B cell (primary cell): Measurements from ENCODE around the gene CRTC2. TPM values are rescaled to one million over a fixed set of nuclear protein-coding genes. Genes with fewer than 3 reads are reported as not detected.

Experiments used
- ATAC-seq: fragments of 200-7000 bp; cut with Tn5 transposase; one replicate; pipeline ENCODE4 v1.10.0; 2021; ENCODE audit warnings: low read depth, mild to moderate bottlenecking, moderate number of reproducible peaks, moderate library complexity
- CTCF ChIA-PET: fragments of 350-600 bp; sonication (Branson Sonifier 250); formaldehyde crosslinking; loops from one replicate; lab custom pipeline; 2021; ENCODE audit warnings: antibody characterized with exemption, inconsistent platforms; lab: Charles Lee
- POLR2A ChIA-PET: fragments of 350-600 bp; sonication (Branson Sonifier 250); formaldehyde crosslinking; loops from one replicate; lab custom pipeline; 2021; ENCODE audit warnings: antibody characterized with exemption; lab: Charles Lee
- DNase-seq: peaks from one replicate; pipeline ENCODE4 v3.0.0; 2013
- H2AFZ ChIP-seq: 2 replicates; pipeline ENCODE4 v1.6.1; 2012; ENCODE audit warnings: mild to moderate bottlenecking, low read depth, low read length; ENCODE audit not compliant: insufficient read depth, poor library complexity, severe bottlenecking
- H3K27ac ChIP-seq, 2 donors: 1 replicate in 1 of 2; 2 replicates in 1 of 2; pipeline ENCODE4 v1.5.1; 2012 to 2013; ENCODE audit warnings: low read length in 2 of 2, mild to moderate bottlenecking in 2 of 2, moderate library complexity in 1 of 2
- H3K27me3 ChIP-seq, 4 experiments: fragments of 200-600 bp in 1 of 4; sonication (generic) in 1 of 4; replicated peaks in 1 of 4; 1 replicate in 2 of 4; 2 replicates in 2 of 4; pipeline versions ENCODE4 v1.6.1 to v1.7.0; 2013 to 2016; ENCODE audit warnings: low read length in 3 of 4, mild to moderate bottlenecking in 2 of 4, mixed read lengths in 1 of 4, moderate library complexity in 1 of 4; ENCODE audit not compliant: insufficient read depth in 4 of 4, control insufficient read depth in 3 of 4; ENCODE audit errors: control extremely low read depth in 1 of 4
- H3K36me3 ChIP-seq, 2 experiments: replicated peaks in 1 of 2; 1 replicate in 1 of 2; 2 replicates in 1 of 2; pipeline versions ENCODE4 v1.6.1 to v1.7.1; 2013; ENCODE audit warnings: low read length in 1 of 2; ENCODE audit not compliant: insufficient read depth in 2 of 2, control insufficient read depth in 1 of 2; ENCODE audit errors: control extremely low read depth in 1 of 2, extremely low read depth in 1 of 2
- H3K4me1 ChIP-seq, 2 donors: fragments of 200-600 bp in 1 of 2; sonication (generic) in 1 of 2; 1 replicate in 1 of 2; 2 replicates in 1 of 2; pipeline versions ENCODE4 v1.5.1 to v1.6.1; 2013 to 2017; ENCODE audit warnings: low read length in 2 of 2; ENCODE audit not compliant: control insufficient read depth in 2 of 2, insufficient read depth in 2 of 2
- H3K4me2 ChIP-seq: replicated peaks from 2 replicates; pipeline ENCODE3; 2012; ENCODE audit warnings: mild to moderate bottlenecking, low read depth, low read length; ENCODE audit not compliant: poor library complexity, severe bottlenecking
- H3K4me3 ChIP-seq, 5 experiments: fragments of 200-600 bp in 1 of 5; sonication (generic) in 1 of 5; 1 replicate in 3 of 5; 2 replicates in 2 of 5; pipeline versions ENCODE4 v1.5.1 to v1.7.0; 2011 to 2016; ENCODE audit warnings: low read length in 4 of 5, mild to moderate bottlenecking in 4 of 5, low read depth in 2 of 5, control low read depth in 1 of 5, moderate library complexity in 1 of 5; ENCODE audit not compliant: insufficient read depth in 1 of 5; ENCODE audit errors: control extremely low read depth in 1 of 5, extremely low read depth in 1 of 5
- H3K79me2 ChIP-seq: fragments of 200-600 bp; sonication (generic); one replicate; pipeline ENCODE4 v1.6.0; 2016; ENCODE audit warnings: low read length; ENCODE audit not compliant: control insufficient read depth, insufficient read depth
- H3K9ac ChIP-seq: fragments of 200-600 bp; sonication (generic); 2 replicates; pipeline ENCODE4 v1.6.1; 2017; ENCODE audit warnings: mild to moderate bottlenecking, low read length, moderate library complexity
- H3K9me3 ChIP-seq, 3 donors: one replicate each; pipeline versions ENCODE4 v1.6.1 to v1.7.1; 2013; ENCODE audit warnings: low read length in 2 of 3; ENCODE audit not compliant: control insufficient read depth in 2 of 3, insufficient read depth in 1 of 3; ENCODE audit errors: control extremely low read depth in 1 of 3
- H4K20me1 ChIP-seq: 2 replicates; pipeline ENCODE4 v1.6.0; 2012; ENCODE audit warnings: mild to moderate bottlenecking, low read length; ENCODE audit not compliant: insufficient read depth, control insufficient read depth, poor library complexity, severe bottlenecking
- H3K27ac Mint-ChIP-seq: one replicate; pipeline ENCODE4 v1.8.0; 2021; ENCODE audit warnings: mixed read lengths
- H3K27me3 Mint-ChIP-seq: one replicate; pipeline ENCODE4 v1.8.0; 2021; ENCODE audit warnings: mixed read lengths
- H3K4me1 Mint-ChIP-seq: one replicate; pipeline ENCODE4 v1.8.0; 2021; ENCODE audit warnings: mixed read lengths
- H3K4me3 Mint-ChIP-seq: one replicate; pipeline ENCODE4 v1.8.0; 2021; ENCODE audit warnings: mixed read lengths
- H3K9me3 Mint-ChIP-seq: one replicate; pipeline ENCODE4 v1.8.0; 2022; ENCODE audit warnings: mixed read lengths; ENCODE audit not compliant: insufficient read depth
- EZH2 ChIP-seq: IDR thresholded peaks from 2 replicates; pipeline ENCODE4 v1.6.1; 2012; ENCODE audit warnings: borderline replicate concordance, low read depth, mild to moderate bottlenecking, moderate library complexity, low read length; ENCODE audit not compliant: insufficient read depth, poor library complexity, severe bottlenecking
- WGBS: methylation state at CpG from one replicate; pipeline ENCODE4 v1.1.5; 2013; ENCODE audit warnings: missing lambda C conversion rate; ENCODE audit not compliant: insufficient coverage; 5-methylcytosine and 5-hydroxymethylcytosine counted together
- intact Hi-C: fragments of 100-400 bp; cut with micrococcal nuclease; formaldehyde crosslinking; loops from one replicate; pipeline ENCODE4 v1.10.0; 2022
- polyA plus RNA-seq: library from polyadenylated mRNA; depleted of rRNA; stranded (reverse); fragments of >200 nt; gene quantifications from 2 replicates; pipeline ENCODE4 v1.2.3, GENCODE V29; 2012
- total RNA-seq, 2 donors: library from RNA; stranded (reverse); fragments of 120-200 nt in 1 of 2; gene quantifications; 1 replicate in 1 of 2; 2 replicates in 1 of 2; pipeline versions ENCODE4 v1.2.3 to v1.2.4, GENCODE V29; 2013 to 2022
- TF ChIP-seq, protein P1 (sequence below): fragments of 200-600 bp; IDR thresholded peaks from one replicate; pipeline ENCODE4 v1.8.0; 2022; ENCODE audit warnings: antibody characterized with exemption, mild to moderate bottlenecking

Gene CRTC2
- total and polyA plus RNA-seq, 2 donors (not counting 1 experiment from before 2014, with no cell fraction given): 94.6 to 157 TPM

DNA sequence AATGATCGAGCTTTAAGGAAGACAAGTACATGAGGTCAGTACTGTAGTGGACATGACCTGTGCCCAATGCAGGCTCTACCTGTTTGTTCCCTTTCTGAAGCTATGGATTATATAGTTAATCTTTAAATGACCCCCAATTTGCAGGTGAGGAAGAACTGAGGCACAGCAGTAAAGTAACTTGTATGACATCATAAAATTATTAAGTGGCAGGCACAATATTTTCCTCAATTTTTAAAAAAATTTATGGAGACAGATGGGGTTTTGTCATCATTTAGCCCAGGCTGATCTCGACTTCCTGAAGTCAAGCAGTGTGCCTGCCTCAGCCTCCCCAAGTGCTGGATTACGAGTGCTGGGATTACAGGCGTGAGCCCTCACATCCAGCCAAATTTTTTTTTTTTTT, 32.0 kb downstream of the CRTC2 start:
- no peak for ATAC-seq
- 100% methylated on average over 1 of the region's 4 CpGs for WGBS
- H3K4me3 ChIP-seq: no peak overlapping the region
- no peaks in the 10 kb centered on the region for H3K9me3 ChIP-seq
- H3K4me1 ChIP-seq: peaks cover 21 to 26% of the 10 kb centered on the region in 2 donors
- Mint-ChIP-seq H3K27me3 (no peaks in the 10 kb centered on the region), H3K27ac (no peak overlapping the region), H3K9me3 (no peaks in the 10 kb centered on the region), H3K4me1 (peaks cover 15% of the 10 kb centered on the region), H3K4me3 (no peak overlapping the region)
- TF ChIP-seq, protein P1, sequence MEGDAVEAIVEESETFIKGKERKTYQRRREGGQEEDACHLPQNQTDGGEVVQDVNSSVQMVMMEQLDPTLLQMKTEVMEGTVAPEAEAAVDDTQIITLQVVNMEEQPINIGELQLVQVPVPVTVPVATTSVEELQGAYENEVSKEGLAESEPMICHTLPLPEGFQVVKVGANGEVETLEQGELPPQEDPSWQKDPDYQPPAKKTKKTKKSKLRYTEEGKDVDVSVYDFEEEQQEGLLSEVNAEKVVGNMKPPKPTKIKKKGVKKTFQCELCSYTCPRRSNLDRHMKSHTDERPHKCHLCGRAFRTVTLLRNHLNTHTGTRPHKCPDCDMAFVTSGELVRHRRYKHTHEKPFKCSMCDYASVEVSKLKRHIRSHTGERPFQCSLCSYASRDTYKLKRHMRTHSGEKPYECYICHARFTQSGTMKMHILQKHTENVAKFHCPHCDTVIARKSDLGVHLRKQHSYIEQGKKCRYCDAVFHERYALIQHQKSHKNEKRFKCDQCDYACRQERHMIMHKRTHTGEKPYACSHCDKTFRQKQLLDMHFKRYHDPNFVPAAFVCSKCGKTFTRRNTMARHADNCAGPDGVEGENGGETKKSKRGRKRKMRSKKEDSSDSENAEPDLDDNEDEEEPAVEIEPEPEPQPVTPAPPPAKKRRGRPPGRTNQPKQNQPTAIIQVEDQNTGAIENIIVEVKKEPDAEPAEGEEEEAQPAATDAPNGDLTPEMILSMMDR: no peak
- no peak for TF ChIP-seq EZH2
- ChIA-PET CTCF (interaction anchor here (1.0 kb wide), 1 partner anchor 18 kb away, joined by 3 read pairs; no protein-coding TSS in a partner anchor), POLR2A (no interaction called here)
- H3K79me2 ChIP-seq: peaks cover 26% of the 10 kb centered on the region
- no peaks in the 10 kb centered on the region for H3K27me3 ChIP-seq
- intact Hi-C loops: no loop called here
- H3K27ac ChIP-seq: no peak overlapping the region
- H4K20me1 ChIP-seq: peaks cover 16% of the 10 kb centered on the region
- no peak overlapping the region for H2AFZ ChIP-seq
- no peak for DNase-seq
- H3K36me3 ChIP-seq: peaks cover 0 to 20% of the 10 kb centered on the region in 2 experiments
- no peak overlapping the region for H3K9ac ChIP-seq
- no peak overlapping the region for H3K4me2 ChIP-seq
